Calu3 (cell line): Measurements from ENCODE around the gene PSMB3. TPM values are rescaled to one million over a fixed set of nuclear protein-coding genes. Genes with fewer than 3 reads are reported as not detected.
"Not testable (repeated sequence)": the region's sequence is repeated elsewhere in the genome, so short reads cannot be mapped to it uniquely, and the experiment has no call there.

Experiments
- BruUV-seq: library from RNA; stranded (reverse); fragments of 400-500 nt; replicated peaks from 2 replicates; lab custom pipeline; 2021; lab: Mats Ljungman, UMichigan
- CTCF ChIA-PET: fragments of 300-600 bp; sonication (Branson Sonifier 250); formaldehyde crosslinking; loops from one replicate; lab custom pipeline; 2022; ENCODE audit warnings: antibody characterized with exemption; lab: Charles Lee
- DNase-seq: peaks from one replicate; pipeline ENCODE4 v3.0.0; 2022
- H3K27ac Mint-ChIP-seq: one replicate; pipeline ENCODE4 v1.8.0; 2022; ENCODE audit warnings: mixed read lengths; ENCODE audit not compliant: unreplicated experiment
- H3K27me3 Mint-ChIP-seq: one replicate; pipeline ENCODE4 v1.8.0; 2022; ENCODE audit warnings: mixed read lengths; ENCODE audit not compliant: unreplicated experiment
- H3K36me3 Mint-ChIP-seq: one replicate; pipeline ENCODE4 v1.8.0; 2022; ENCODE audit warnings: mild to moderate bottlenecking, moderate library complexity, mixed read lengths; ENCODE audit not compliant: insufficient read depth, unreplicated experiment
- H3K4me1 Mint-ChIP-seq: one replicate; pipeline ENCODE4 v1.8.0; 2022; ENCODE audit warnings: mild to moderate bottlenecking, low read depth, mixed read lengths; ENCODE audit not compliant: unreplicated experiment
- H3K4me3 Mint-ChIP-seq: one replicate; pipeline ENCODE4 v1.8.0; 2022; ENCODE audit warnings: mild to moderate bottlenecking, low read depth, moderate library complexity, mixed read lengths; ENCODE audit not compliant: unreplicated experiment
- H3K9me3 Mint-ChIP-seq: one replicate; pipeline ENCODE4 v1.8.0; 2022; ENCODE audit warnings: low read depth, mixed read lengths; ENCODE audit not compliant: unreplicated experiment
- intact Hi-C: fragments of 100-400 bp; cut with micrococcal nuclease; formaldehyde crosslinking; loops from one replicate; pipeline ENCODE4 v1.10.0; 2022; ENCODE audit not compliant: unreplicated experiment
- total RNA-seq: library from RNA; stranded (reverse); gene quantifications from 2 replicates; pipeline ENCODE4 v1.2.3, GENCODE V29; 2022
- TF ChIP-seq, protein P1 (sequence below): fragments of 200-600 bp; IDR thresholded peaks from one replicate; pipeline ENCODE4 v1.8.0; 2022; ENCODE audit warnings: antibody characterized with exemption; ENCODE audit not compliant: unreplicated experiment

PSMB3 gene
- total RNA-seq, 1 experiment from 2014 or later: 935 TPM

DNA sequence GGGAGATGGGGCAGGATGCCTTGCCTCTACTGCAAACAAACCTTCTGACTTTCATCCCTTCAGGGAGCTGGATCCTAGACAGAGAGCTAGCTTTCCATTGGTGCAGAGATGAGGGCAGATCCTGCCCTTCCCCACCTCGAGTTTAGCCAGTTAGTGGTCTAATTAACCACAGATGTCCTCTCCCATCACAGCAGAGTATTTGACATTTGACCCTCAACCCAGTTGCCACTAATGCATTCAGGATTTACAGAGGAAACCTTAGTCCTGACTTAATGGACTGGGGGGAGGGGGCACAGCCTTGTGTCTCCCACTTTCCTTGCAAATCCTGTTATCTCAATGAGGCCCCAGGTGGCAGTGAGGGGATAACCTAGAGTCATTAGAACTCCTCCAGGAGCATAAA lies 36.6 kb downstream of the PSMB3 start:
- peaks cover 15% of the 10 kb centered on the region for H3K36me3 Mint-ChIP-seq
- CTCF ChIA-PET: interaction anchor here (0.9 kb wide), 1 partner anchor 35 kb away, joined by 5 read pairs; no protein-coding TSS in a partner anchor
- H3K27me3 Mint-ChIP-seq: no peaks in the 10 kb centered on the region
- no peak overlapping the region for H3K27ac Mint-ChIP-seq
- no peak overlapping the region for H3K4me3 Mint-ChIP-seq
- no TSS peak for BruUV-seq
- H3K9me3 Mint-ChIP-seq: no peaks in the 10 kb centered on the region
- no peak for DNase-seq
- H3K4me1 Mint-ChIP-seq: no peaks in the 10 kb centered on the region
- TF ChIP-seq, protein P1, sequence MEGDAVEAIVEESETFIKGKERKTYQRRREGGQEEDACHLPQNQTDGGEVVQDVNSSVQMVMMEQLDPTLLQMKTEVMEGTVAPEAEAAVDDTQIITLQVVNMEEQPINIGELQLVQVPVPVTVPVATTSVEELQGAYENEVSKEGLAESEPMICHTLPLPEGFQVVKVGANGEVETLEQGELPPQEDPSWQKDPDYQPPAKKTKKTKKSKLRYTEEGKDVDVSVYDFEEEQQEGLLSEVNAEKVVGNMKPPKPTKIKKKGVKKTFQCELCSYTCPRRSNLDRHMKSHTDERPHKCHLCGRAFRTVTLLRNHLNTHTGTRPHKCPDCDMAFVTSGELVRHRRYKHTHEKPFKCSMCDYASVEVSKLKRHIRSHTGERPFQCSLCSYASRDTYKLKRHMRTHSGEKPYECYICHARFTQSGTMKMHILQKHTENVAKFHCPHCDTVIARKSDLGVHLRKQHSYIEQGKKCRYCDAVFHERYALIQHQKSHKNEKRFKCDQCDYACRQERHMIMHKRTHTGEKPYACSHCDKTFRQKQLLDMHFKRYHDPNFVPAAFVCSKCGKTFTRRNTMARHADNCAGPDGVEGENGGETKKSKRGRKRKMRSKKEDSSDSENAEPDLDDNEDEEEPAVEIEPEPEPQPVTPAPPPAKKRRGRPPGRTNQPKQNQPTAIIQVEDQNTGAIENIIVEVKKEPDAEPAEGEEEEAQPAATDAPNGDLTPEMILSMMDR: no peak
- intact Hi-C loops: no loop called here

DNA sequence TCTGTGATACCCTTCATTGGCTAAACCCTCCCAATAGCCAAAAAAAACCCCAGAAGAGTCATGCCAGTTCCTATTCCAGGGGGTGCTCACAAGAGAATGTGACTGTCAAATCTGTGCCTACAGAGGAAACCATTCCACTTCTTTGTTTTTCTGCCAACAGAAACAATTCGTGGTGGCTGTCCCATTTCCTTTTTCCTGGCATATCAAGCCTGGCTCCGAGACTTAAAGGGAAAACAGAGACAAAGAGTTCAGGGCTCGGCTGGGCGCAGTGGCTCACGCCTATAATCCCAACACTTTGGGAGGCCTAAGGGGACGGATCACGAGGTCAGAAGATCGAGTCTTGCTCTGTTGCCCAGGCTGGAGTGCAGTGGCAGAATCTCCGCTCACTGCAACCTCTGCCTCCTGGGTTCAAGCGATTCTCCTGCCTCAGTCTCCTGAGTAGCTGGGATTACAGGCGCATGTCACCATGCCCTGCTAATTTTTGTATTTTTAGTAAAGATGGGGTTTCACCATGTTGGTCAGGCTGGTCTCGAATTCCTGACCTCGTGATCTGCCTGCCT lies 37.7 kb downstream of the PSMB3 start:
- H3K9me3 Mint-ChIP-seq, H3K27ac Mint-ChIP-seq, H3K4me3 Mint-ChIP-seq, DNase-seq, intact Hi-C loops, CTCF ChIA-PET, BruUV-seq, H3K4me1 Mint-ChIP-seq, H3K27me3 Mint-ChIP-seq: not testable (repeated sequence)
- H3K36me3 Mint-ChIP-seq: peaks cover 12% of the 10 kb centered on the region

GRCh38 chr17:38791162-38791561 lies 38.6 kb downstream of the PSMB3 start:
- H3K4me1 Mint-ChIP-seq: peaks cover 2% of the 10 kb centered on the region
- no peak overlapping the region for H3K4me3 Mint-ChIP-seq
- H3K36me3 Mint-ChIP-seq: peaks cover 18% of the 10 kb centered on the region
- DNase-seq: no peak
- H3K9me3 Mint-ChIP-seq: no peaks in the 10 kb centered on the region
- TF ChIP-seq, protein P1: no peak
- H3K27me3 Mint-ChIP-seq: no peaks in the 10 kb centered on the region
- intact Hi-C loops: no loop called here
- CTCF ChIA-PET: interaction anchor here (0.6 to 0.7 kb wide), 2 partner anchors 519 to 1164 kb away, joined by 3 to 5 read pairs; no protein-coding TSS in a partner anchor
- no peak overlapping the region for H3K27ac Mint-ChIP-seq
- no TSS peak for BruUV-seq

- H3K27ac Mint-ChIP-seq: no peak overlapping the region
- CTCF ChIA-PET: interaction anchor here (0.6 to 0.7 kb wide), 10 partner anchors 15 to 1964 kb away, joined by 3 to 5 read pairs (median 3); no protein-coding TSS in a partner anchor
- H3K4me3 Mint-ChIP-seq: no peak overlapping the region
- peaks cover 28% of the 10 kb centered on the region for H3K4me1 Mint-ChIP-seq
- no TSS peak for BruUV-seq
- H3K27me3 Mint-ChIP-seq: no peaks in the 10 kb centered on the region
- no peak for DNase-seq
- TF ChIP-seq, protein P1: no peak
- intact Hi-C loops: no loop called here
- peaks cover 38% of the 10 kb centered on the region for H3K36me3 Mint-ChIP-seq
- no peaks in the 10 kb centered on the region for H3K9me3 Mint-ChIP-seq
Measured at GRCh38 chr17:38794221-38794620, 41.7 kb downstream of the PSMB3 start.

GRCh38 chr17:38796451-38797157 lies 44.1 kb downstream of the PSMB3 start:
- no TSS peak for BruUV-seq
- intact Hi-C loops: no loop called here
- CTCF ChIA-PET: interaction anchor here (0.5 kb wide), 1 partner anchor 115 kb away, joined by 4 read pairs; no protein-coding TSS in a partner anchor

More at GRCh38 chr17:38796451-38797157, 44.1 kb downstream of the PSMB3 start:
- Mint-ChIP-seq H3K36me3 (peaks cover 61% of the 10 kb centered on the region), H3K4me3 (no peak overlapping the region), H3K4me1 (peaks cover 39% of the 10 kb centered on the region), H3K27me3 (no peaks in the 10 kb centered on the region), H3K9me3 (no peaks in the 10 kb centered on the region), H3K27ac (no peak overlapping the region)
- TF ChIP-seq, protein P1: no peak
- no peak for DNase-seq
